ENCODE results near the gene ANKRD36C.
"Not testable (repeated sequence)": the region's sequence is repeated elsewhere in the genome, so short reads cannot be mapped to it uniquely, and the experiment has no call there.

- TF ChIP-seq POLR2AphosphoS5 (IDR thresholded peaks at IDR 0.05; ENCODE audit: low read depth); EZH2 (IDR thresholded peaks at IDR 0.05; ENCODE audit: low read depth, unreplicated experiment); ZNF331 (CRISPR knock-in tag; IDR thresholded peaks at IDR 0.05; ENCODE audit: low read depth); JUNB (IDR thresholded peaks at IDR 0.05; ENCODE audit: unreplicated experiment); CREB1 (CRISPR knock-in tag; IDR thresholded peaks at IDR 0.05; ENCODE audit: low read depth): not testable (repeated sequence)
- TF ChIP-seq, protein P1, sequence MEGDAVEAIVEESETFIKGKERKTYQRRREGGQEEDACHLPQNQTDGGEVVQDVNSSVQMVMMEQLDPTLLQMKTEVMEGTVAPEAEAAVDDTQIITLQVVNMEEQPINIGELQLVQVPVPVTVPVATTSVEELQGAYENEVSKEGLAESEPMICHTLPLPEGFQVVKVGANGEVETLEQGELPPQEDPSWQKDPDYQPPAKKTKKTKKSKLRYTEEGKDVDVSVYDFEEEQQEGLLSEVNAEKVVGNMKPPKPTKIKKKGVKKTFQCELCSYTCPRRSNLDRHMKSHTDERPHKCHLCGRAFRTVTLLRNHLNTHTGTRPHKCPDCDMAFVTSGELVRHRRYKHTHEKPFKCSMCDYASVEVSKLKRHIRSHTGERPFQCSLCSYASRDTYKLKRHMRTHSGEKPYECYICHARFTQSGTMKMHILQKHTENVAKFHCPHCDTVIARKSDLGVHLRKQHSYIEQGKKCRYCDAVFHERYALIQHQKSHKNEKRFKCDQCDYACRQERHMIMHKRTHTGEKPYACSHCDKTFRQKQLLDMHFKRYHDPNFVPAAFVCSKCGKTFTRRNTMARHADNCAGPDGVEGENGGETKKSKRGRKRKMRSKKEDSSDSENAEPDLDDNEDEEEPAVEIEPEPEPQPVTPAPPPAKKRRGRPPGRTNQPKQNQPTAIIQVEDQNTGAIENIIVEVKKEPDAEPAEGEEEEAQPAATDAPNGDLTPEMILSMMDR (conservative IDR thresholded peaks at IDR 0.05; ENCODE audit: low read depth in 2 of 2) = not testable (repeated sequence)
Measured at GRCh38 chr2:95911431-95911830, 80.2 kb downstream of the ANKRD36C start.
